Osteoblast (primary cell): ENCODE measurements around the gene WNT3A. TPM values are rescaled to one million over a fixed set of nuclear protein-coding genes. Genes with fewer than 3 reads are reported as not detected.
A peak's percentile ranks its signal among the peaks of the same experiment; 100 is the strongest.

Experiments
- DNase-seq: peaks from one replicate; pipeline ENCODE4 v3.0.0; 2011; ENCODE audit warnings: low spot score, mixed read lengths; ENCODE audit not compliant: insufficient read length; ENCODE audit errors: missing footprints
- H2AFZ ChIP-seq: 2 replicates; pipeline ENCODE4 v1.6.0; 2011; ENCODE audit warnings: mild to moderate bottlenecking, low read length
- H3K27ac ChIP-seq: 2 replicates; pipeline ENCODE4 v1.5.1; 2011; ENCODE audit warnings: mild to moderate bottlenecking, low read depth, low read length, moderate library complexity
- H3K27me3 ChIP-seq: 2 replicates; pipeline ENCODE4 v1.6.0; 2012; ENCODE audit warnings: mild to moderate bottlenecking, control low read depth, inconsistent platforms, low read length, moderate library complexity; ENCODE audit not compliant: insufficient read depth
- H3K36me3 ChIP-seq: 2 replicates; pipeline ENCODE4 v1.5.1; 2011; ENCODE audit warnings: mild to moderate bottlenecking, low read length, control low read depth, moderate library complexity; ENCODE audit not compliant: insufficient read depth
- H3K4me1 ChIP-seq: 2 replicates; pipeline ENCODE4 v1.5.1; 2011; ENCODE audit warnings: mild to moderate bottlenecking, low read length, control low read depth, moderate library complexity; ENCODE audit not compliant: insufficient read depth
- H3K4me2 ChIP-seq: 2 replicates; pipeline ENCODE4 v1.6.0; 2011; ENCODE audit warnings: mild to moderate bottlenecking, low read length; ENCODE audit not compliant: insufficient read depth
- H3K4me3 ChIP-seq: fragments of 200-600 bp; sonication (generic); 3 replicates; pipeline ENCODE4 v1.5.1; 2012; ENCODE audit warnings: mild to moderate bottlenecking, low read length, inconsistent platforms; ENCODE audit not compliant: insufficient read depth
- H3K79me2 ChIP-seq: 2 replicates; pipeline ENCODE4 v1.6.0; 2012; ENCODE audit warnings: mild to moderate bottlenecking, low read length, control low read depth, inconsistent platforms; ENCODE audit not compliant: insufficient read depth
- H3K9me3 ChIP-seq: 2 replicates; pipeline ENCODE4 v1.5.1; 2011; ENCODE audit warnings: low read depth, low read length, control low read depth
- H4K20me1 ChIP-seq: 2 replicates; pipeline ENCODE4 v1.6.0; 2012; ENCODE audit warnings: mild to moderate bottlenecking, low read length, control low read depth; ENCODE audit not compliant: insufficient read depth
- total RNA-seq: library from RNA; depleted of rRNA; stranded (reverse); fragments of >200 nt; gene quantifications from 2 replicates; pipeline ENCODE4 v1.2.3, GENCODE V29; 2012
- TF ChIP-seq, protein P1 (sequence below): IDR thresholded peaks from 2 replicates; pipeline ENCODE4 v1.5.1; 2011; ENCODE audit warnings: mild to moderate bottlenecking, low read depth, low read length, moderate library complexity; ENCODE audit errors: extremely low read depth

Gene WNT3A
- total RNA-seq, 1 donor: not detected

- no peak overlapping the region for H3K4me2 ChIP-seq
- H3K36me3 ChIP-seq: peaks cover 71% of the 10 kb centered on the region
- no peaks in the 10 kb centered on the region for H3K9me3 ChIP-seq
- H3K27ac ChIP-seq: no peak overlapping the region
- no peak overlapping the region for H3K4me3 ChIP-seq
- H2AFZ ChIP-seq: no peak overlapping the region
- peaks cover 100% of the 10 kb centered on the region for H4K20me1 ChIP-seq
- TF ChIP-seq, protein P1, sequence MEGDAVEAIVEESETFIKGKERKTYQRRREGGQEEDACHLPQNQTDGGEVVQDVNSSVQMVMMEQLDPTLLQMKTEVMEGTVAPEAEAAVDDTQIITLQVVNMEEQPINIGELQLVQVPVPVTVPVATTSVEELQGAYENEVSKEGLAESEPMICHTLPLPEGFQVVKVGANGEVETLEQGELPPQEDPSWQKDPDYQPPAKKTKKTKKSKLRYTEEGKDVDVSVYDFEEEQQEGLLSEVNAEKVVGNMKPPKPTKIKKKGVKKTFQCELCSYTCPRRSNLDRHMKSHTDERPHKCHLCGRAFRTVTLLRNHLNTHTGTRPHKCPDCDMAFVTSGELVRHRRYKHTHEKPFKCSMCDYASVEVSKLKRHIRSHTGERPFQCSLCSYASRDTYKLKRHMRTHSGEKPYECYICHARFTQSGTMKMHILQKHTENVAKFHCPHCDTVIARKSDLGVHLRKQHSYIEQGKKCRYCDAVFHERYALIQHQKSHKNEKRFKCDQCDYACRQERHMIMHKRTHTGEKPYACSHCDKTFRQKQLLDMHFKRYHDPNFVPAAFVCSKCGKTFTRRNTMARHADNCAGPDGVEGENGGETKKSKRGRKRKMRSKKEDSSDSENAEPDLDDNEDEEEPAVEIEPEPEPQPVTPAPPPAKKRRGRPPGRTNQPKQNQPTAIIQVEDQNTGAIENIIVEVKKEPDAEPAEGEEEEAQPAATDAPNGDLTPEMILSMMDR: no peak
- peaks cover 35% of the 10 kb centered on the region for H3K4me1 ChIP-seq
- peak; percentile 83 for DNase-seq
- H3K27me3 ChIP-seq: no peaks in the 10 kb centered on the region
- peaks cover 100% of the 10 kb centered on the region for H3K79me2 ChIP-seq
These were observed 86.5 kb downstream of the WNT3A start for GRCh38 chr1:228093050-228093906.

DNA sequence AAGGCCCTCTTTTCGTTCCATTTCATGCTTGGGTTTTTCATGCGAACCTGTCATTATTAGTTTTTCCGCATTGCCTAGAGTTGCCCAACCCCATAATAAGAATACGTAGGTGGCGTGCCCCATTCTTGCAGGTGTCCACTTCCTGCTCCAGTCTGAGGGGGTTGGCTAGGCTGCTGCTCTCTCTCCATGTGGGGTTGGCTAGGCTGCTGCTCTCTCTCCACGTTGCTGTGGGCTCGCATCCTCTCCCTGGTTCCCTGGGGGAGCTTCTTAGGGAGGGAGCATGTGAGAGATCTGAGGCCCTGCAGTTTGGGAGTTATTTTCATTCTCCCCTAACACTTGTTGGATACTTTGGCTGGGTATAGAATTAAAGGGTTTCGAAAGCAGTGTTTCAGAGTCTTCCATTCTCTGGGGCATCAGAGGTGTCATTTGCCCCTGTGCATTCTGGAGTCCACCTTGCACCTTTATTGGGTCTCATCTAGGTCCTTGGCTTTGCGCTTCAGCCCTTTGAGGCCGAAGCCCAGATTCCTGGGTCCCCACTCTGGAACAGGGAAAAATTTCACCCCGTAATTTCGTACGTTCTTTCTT, 87.7 kb downstream of the WNT3A start:
- Histone ChIP-seq H2AFZ (no peak overlapping the region), H3K27ac (peak overlapping the region; percentile 10), H3K4me2 (no peak overlapping the region), H3K9me3 (no peaks in the 10 kb centered on the region), H3K79me2 (peaks cover 100% of the 10 kb centered on the region), H3K4me3 (no peak overlapping the region), H3K4me1 (peaks cover 24% of the 10 kb centered on the region), H3K27me3 (no peaks in the 10 kb centered on the region), H3K36me3 (peaks cover 71% of the 10 kb centered on the region), H4K20me1 (peaks cover 100% of the 10 kb centered on the region)
- DNase-seq: no peak
- TF ChIP-seq, protein P1: no peak

DNA sequence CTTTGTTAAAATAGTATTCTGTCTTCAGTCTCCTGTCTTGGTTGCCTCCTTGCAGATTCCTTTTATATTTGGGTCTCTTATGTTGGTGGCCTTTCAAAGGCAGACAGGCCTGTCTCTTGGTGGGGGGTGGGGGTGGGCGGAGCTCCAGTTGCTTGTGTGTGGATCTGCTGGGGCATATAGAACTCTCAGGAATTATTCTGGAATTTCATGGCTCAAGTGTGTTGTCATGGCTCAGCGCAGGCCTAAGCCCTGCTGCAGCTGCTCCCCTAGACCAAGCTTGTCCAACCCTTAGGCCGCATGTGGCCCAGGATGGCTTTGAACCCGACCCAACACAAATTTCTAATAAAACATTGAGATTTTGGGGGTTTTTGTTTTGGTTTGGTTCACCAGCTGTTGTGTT, 88.4 kb downstream of the WNT3A start:
- H3K36me3 ChIP-seq: peaks cover 71% of the 10 kb centered on the region

More for the DNA sequence above, 88.4 kb downstream of the WNT3A start:
- H3K4me2 ChIP-seq: no peak overlapping the region
- H3K27me3 ChIP-seq: no peaks in the 10 kb centered on the region
- peaks cover 100% of the 10 kb centered on the region for H4K20me1 ChIP-seq
- H3K27ac ChIP-seq: peak overlapping the region; percentile 46
- H3K4me1 ChIP-seq: peaks cover 18% of the 10 kb centered on the region
- no peak overlapping the region for H2AFZ ChIP-seq
- TF ChIP-seq, protein P1: no peak
- no peak overlapping the region for H3K4me3 ChIP-seq
- no peak for DNase-seq
- H3K9me3 ChIP-seq: no peaks in the 10 kb centered on the region
- peaks cover 100% of the 10 kb centered on the region for H3K79me2 ChIP-seq
